GM21825 (cell line): ENCODE results near the gene SNX5.
A peak's percentile ranks its signal among the peaks of the same experiment; 100 is the strongest.

ENCODE experiments used
- ATAC-seq: cut with Tn5 transposase; IDR thresholded peaks from one replicate; pipeline ENCODE4 v1.9.1; 2021; ENCODE audit warnings: mild to moderate bottlenecking, moderate library complexity; ENCODE audit not compliant: unreplicated experiment

Gene SNX5

DNA sequence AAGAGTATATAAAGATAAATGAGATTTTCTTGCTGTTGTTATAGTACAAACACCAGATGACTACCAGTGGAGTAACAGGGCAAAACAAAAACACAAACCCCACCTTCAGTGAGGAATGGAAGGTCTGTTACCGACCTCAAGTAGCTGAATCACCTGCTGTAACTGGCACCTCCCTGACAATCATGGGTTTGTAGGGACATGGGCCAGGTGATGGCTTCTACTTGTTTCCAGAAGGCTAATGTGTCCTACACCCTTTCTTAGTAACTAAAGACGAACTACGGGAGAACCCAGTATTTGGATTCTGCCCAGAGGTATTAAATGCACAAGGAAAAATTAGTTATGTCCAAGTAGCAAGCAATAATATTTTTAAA is 26.8 kb downstream of the SNX5 start:
- no peak for ATAC-seq

DNA sequence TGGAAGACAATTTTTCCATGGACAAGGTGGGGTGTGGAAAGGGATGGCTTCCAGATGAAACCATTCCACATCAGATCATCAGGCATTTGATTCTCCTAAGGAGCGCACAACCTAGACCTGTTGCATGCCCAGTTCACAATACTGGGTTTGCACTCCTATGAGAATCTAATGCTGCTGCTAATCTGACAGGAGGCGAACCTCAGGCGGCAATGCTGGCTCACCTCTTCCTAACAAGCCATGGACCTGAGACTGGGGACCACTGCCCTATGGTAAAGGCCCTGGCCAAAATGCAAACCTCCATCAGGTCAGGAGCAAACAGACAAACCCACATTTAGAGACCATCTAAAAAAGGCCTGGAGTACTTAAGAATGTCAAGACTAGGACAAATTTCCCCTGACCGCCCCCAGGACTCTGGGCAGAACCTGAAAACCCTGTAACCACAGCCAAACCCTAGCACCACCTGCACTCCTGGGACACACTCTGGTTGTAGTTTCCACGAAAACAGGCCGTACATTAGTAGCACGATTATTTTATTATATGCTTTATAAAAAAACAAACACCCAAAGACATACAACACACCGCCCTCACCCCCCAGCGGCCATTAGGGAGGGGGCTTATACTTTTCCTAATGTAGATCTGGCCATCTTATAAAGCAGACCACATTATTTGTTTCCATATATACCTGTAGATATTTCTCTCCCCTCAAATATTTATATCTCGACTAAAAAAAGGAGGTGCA is 27.3 kb downstream of the SNX5 start:
- no peak for ATAC-seq

DNA sequence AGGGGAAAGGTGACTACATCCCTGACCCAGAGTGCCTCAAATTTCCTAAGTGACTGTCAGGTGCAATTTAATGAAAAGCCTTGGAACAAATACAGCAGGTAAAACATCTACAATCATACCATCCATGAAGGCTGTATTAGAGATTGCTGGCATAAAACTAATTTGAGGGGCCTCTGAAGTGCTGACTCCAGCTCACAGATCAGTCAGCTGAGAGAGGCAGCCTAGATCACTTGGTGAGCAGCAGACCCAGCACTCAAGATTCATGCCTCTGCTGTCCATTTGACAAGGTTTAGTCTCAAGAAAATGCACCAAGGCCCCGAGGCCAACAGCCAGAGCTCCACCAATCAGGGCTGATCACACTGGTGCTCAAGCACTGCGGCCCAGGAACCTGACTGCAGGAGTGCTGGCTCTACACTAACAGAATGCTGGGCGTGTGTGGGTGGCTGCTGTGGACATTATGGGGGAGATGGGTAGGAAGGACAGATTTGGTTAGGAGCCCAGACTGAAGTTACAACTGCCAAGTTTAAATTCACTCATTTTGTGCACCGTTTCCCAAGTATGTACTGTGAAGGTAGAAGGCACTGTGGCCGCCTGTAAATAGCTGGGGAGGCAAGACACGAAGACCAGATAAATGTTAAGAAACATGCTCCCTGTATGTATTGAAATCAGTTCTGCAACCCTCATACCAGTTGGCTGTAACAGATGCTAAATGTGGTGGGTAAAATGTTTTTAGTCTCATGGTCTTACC is 28.2 kb downstream of the SNX5 start:
- no peak for ATAC-seq

DNA sequence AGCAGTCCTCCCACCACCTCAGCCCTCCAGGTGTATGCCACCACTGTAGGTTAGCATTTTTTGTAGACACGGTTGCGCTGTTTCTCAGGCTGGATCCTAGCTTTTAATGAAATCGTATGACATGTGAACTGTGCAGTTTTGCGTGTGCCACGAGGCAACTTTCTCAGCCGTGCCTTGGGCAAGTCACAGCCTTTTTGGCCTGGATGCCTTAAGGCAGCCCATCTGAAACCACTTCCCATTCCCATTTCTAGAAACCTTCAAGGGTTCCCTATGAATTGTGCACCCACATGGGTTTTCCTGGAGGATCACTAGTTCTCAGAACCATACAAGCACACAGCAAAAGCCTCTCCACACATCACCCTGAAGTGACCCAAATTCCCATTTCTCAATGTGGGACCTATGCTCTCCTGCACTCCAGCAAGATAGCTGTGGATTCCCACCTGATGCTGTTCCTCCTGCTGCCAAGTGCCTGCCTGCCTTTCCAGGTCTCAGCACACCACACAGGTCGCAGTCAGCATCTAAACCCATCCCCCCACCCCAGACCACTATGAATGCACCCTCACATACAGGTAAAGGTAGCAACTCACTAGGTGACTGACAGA is 28.9 kb downstream of the SNX5 start:
- ATAC-seq = no peak

DNA sequence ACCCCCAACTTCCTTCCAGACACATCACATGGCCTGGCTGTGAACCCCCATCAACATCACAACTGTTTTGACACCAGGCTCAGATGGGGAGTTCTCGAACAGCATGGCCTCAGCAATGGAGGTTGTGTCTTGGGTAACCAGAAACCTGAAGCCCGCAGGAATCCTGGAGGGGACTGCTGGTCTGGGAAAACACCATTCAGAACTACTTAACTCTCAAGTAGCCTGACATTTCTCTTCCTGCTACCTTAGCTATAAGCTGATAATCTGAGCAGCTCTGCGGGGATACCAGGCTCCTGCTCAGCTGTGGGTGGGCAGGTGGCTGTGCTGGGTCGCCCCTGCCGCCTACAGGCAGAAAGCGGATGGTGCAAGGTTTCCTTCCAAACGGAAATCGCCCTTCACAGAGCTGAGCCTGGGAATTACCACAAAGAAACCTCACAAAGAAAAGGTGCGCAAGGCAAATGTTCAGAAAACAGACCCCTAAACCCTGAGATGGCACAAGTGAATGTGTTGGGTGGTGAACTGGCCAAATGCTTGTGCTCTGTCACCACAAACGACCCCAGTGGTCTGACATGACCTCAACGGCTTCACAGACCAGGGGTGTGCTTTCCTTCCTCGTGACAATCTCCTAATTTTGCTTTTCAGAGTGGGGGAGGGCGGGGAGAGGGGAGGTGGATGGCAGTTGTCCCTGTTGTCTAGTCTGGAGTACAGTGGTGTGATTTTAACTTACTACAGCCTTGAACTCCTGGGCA is 29.5 kb downstream of the SNX5 start:
- ATAC-seq = peak; percentile 79

DNA sequence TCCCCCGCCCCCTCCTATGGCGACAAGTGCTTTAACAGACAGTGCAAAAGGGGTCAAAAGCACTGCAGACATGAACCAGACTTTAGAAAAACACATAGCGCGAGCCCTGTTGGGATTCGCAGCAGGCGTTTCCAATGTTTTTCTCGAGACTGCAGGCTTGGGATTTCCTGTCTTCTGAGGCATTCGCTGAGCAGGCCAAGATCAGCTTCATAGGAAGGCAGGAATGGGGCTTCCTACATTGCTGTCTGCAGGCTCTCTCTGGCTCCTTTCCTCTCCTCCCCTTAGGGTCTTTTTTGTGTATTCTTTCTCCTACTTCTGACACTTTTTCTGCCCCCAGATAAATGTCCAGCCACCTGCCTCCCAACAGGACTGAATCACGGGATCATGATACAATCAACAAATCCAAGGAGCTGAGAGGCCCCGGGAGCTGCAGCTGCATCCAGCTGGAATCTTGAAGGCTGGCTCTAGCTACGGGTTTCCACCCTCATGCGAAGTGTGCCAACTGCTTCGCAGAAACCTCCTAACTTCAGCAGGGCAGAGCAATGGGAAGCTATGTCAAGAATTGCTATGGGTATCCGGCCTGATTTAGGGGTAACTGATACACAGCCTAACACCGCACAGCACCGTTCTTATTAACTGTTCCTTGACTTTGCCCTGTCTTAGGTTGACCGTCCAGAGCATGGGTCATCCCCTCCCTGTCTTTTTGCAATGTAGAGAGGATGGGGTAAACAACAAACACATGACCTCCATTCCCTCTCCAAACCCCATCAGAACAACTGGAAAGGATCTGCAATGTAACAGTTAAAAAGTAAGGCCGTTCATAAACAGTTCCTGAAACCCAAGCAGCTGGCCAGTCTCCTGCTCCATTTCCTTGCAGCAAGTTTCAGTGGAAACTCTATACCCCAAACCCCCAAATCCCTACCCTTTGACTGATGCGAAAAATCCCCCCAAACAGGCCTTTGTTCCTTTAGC is 31.5 kb downstream of the SNX5 start:
- no peak for ATAC-seq

DNA sequence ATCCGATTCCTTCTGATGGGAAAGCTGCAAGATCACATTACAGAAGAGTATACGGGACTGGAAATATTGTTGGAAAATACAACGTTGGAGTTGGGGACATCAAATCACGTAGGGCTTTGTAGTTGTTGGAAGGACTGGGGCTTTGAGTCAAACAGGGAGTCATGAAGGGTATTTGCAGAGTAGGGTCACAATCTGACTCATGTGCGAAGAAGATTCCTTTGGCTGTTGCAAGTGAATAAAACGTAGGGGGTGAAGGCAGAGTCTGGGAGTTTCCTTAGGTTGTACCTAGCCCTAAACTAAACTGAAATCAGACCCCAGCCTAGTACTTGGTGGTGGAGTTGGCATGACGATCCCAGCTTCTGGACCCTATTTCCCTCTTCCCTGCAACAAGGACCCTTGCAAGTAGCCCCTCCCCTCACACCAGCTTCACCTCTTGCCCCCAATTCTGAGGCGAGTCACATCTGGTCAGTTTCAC is 32.3 kb downstream of the SNX5 start:
- no peak for ATAC-seq

DNA sequence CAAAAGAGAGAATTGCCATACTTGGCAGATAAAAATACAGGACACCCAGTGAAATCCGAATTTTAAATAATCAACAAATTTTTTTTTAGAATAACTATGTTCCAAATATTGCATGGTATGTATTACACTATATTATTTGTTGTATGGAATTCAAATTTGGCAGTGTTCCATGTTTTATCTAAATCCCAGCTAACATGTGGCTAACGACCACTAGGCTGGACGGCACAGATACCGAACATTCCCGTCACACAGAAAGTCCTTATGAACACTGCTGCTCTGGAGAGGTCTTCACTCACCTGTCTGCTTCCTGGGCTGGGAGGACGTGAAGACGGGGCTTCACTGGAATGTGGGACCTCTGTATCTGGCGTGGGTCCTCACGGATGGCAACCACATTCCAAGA is 32.8 kb downstream of the SNX5 start:
- ATAC-seq = no peak

DNA sequence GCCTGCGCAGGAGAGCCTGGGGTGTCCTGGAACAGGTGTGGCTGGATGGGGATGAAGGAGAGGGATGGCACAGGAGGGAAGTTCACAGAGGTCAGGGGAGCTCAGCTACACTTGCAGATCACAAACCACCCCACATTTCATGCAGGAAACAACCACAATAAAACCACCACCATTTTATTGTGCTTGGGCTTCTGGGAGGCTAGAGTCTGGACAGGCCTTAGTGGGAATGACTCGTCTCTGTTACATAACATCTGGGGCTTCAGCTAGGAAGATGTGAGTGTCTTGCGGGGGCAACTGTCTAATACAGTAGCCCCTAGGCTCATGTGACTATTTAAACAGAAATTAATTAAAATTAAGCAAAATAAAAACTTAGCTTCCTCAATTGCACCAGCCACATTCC is 33.4 kb downstream of the SNX5 start:
- ATAC-seq = no peak

DNA sequence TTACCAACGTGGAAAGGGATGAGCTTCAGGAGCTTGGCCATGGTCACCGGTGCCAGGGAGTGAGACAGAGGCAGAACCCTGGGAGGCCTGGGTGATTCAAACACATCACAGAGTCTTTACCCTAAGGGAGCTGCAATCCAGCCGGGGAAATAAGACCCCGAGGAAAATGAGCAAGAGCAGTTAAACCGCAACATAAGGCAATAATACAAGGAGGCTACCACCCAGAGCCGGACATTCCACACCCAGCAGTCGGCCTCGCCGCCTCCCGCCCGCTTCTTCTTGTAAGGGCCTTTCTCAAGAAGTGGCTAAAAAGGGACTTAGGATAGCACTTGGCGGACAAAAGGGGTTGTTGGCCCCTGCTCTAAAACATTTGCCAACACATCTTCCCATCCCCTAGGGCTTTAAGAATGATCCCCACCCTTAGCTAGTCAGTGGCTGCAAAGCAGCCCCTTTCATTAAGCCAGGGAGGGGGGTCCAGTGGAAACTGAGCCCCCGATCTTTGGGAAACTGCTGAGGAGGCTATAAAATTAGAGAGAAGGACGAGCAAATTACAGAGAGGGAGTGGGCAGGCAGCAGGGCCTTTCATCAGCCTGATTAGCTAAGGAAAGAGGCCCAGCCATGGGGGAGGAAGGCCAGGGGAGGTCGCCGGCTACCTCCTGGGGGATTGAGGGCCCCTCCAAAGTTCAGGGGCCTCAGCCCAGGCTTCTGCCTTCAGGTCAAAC is 34.3 kb downstream of the SNX5 start:
- no peak for ATAC-seq

DNA sequence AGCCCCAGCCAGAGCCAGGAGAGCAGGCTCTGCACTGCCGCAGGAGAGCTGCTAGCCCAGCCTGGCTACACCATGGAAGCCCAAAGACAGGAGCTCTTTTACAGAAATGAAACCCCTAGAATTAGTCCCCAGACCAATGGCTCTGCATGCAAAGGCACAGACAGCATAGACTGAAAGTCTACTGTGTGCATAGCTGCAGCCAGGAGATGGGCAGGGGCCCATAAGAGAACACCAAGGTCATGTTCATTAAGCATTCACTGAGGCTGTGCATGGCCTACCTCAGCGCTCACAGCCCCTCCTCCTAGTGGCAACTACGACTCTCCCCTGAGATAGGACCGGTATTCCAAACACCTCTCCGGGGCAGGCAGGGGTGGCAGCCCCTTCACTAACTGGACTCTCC is 34.9 kb downstream of the SNX5 start:
- no peak for ATAC-seq

DNA sequence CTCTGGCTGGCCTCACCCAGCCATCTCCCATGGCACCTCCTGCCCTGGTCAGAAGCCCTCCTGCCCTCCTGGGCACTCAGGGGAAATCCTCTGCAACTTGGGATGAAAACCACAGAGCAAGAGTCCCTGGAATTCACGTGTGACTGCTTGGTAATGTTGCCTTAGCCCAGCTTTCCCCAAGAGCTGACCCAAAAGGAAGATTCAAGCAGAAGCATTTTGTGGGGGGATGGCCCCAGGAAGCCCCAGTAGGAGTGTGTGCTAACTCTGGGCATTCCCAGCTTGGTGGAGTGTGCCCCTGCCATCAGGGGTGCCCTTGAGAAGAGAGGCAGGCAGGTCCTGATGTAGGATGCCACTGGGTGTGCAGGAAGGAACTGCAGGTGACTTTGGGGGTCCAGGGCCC is 35.5 kb downstream of the SNX5 start:
- no peak for ATAC-seq

DNA sequence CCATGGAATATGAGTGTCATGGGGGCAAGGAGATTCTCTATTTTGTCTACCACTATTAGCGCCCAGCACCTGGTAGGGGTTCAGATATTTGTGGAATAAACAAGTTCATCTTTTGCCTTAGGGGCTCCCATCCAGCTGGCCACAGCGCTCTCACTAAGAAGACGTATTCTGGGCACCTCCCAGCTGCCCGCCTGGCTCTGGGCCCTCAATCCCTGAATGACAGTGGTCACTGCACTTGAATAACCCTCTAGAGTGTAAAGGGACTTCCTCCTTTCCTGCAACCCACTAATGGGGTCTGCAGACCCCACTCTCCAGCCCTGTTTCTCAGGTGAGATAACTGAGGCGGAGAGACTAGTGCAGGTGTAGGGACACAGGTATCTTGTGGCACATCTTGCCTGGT is 36.2 kb downstream of the SNX5 start:
- no peak for ATAC-seq

DNA sequence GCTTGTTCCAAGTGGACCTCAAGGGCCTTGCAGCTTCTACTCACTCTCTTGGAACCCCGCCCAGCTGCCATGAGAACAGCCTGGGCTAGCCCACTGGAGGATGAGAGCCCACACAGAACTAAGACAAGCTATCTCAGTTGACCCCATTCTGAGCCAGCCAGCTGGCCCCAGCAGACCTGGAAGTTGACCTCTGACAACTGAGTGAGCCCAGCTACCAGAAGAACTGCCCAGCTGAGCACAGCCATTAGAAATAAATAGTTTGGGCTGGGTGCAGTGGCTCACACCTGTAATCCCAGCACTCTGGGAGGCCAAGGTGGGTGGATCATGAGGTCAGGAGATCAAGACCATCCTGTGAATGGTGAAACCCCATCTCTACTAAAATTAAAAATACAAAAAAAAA is 37.1 kb downstream of the SNX5 start:
- ATAC-seq = no peak

DNA sequence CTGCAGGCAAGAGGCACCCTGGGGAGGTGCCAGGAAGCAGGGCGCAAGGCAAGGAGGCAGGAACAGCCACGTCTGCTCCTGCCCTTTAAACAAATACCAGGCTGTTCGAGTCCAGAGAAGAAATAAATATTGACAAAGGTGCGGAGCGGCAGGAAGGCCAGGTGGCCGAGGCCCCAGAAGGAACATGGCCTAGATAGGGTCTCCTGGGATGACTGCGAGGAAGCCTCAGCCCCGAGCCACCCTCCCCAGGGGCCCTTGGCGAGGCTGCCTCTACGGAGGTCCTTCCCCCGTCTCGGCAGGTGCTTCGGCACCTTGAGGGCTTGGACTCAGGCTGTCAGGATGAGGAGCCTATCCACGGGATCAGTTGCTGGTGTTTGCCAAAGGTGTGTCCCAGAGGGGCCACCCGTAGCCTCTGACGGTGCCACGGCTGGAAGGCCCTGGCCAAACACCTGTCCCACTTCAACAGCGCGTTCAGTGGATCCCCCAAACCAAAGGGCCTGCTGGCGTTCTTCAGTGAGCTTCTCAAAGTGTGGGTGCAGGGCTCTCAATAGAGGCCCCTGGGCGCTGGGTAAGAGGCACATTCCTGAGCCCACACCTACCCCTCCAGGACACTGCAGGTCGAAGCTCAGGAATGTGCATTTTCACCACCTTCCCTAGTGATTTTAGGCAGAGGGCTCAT is 39.8 kb downstream of the SNX5 start:
- no peak for ATAC-seq

DNA sequence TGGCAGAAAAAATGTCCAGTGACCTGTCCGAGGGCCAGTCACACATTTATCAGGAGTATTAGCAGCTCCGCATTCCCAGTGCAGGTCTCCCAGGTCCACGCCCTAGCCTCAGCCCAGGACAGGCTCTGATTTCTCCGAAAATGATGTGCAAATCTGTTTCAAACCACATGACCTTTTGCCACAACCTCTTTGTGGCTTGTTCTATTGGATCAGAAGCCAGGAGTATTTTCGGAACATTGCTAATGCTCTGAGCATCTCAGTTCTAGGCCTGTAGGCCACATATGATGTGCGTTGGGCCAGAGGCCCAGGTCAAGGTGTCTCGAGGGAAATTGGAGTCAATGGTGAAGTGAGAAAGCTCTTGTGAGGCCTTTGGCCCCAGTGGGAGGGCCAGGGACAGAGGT is 40.4 kb downstream of the SNX5 start:
- ATAC-seq = no peak

DNA sequence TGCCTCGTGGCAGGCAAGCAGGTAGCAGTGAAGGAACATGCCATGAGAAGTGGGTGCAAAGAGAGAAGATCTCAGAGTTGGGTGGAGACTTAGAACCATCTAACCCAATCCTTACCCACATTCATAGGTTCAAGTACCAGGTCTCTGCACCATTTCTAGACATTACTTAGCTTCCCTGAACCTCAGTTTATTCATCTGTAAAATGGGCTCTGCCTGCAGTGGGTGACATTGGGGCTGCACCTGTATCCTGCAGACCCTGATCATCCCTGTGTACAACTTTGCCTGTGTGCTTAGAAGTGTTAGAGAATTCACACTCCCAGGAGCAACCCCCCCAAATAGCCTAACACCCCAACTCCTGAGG is 42.7 kb downstream of the SNX5 start:
- ATAC-seq = no peak

DNA sequence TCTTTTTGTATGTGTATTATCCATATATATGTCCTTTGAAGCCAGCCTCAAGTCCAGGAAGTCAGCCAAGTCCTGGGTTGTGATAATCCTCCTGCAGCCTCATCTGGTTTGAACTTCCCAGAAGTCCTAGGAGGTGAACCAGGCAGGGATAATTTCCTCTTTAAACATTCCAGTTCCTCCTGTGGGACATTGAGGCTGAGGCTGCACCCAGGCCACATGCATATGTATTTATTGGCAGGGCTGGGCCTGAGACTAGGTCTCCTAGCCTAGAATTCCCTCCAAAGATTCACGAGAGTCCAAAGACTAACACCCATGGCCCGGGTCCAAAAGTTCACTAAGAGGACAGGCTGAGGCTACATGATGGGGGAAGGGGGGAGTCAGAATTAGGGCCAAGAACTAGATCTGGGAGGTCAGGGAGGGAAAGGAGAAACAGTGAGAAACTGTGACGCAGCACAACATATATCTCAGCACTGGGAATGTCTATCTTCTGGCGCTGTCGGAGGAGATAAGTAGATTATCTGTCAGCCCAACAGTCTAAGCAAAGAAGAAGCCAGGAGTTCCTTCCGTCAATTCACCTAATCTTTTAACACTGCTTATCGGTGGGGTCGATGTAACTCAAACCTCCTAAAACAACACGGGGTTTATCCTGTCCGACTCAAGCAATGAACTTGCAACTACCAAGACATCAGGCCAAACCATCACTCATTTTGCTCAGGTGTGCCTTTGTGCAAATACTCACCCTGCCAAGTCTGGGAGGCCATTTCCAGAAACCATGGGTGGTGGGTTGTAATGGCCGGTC is 43.3 kb downstream of the SNX5 start:
- ATAC-seq = no peak
